GM19395 (cell line): Measurements from ENCODE around the gene PPP1R16B.
"Not testable (repeated sequence)": the region's sequence is repeated elsewhere in the genome, so short reads cannot be mapped to it uniquely, and the experiment has no call there.

Experiments used
- ATAC-seq: cut with Tn5 transposase; IDR thresholded peaks from one replicate; pipeline ENCODE4 v1.9.1; 2021; ENCODE audit warnings: mild to moderate bottlenecking, moderate library complexity; ENCODE audit not compliant: unreplicated experiment

The PPP1R16B gene

DNA sequence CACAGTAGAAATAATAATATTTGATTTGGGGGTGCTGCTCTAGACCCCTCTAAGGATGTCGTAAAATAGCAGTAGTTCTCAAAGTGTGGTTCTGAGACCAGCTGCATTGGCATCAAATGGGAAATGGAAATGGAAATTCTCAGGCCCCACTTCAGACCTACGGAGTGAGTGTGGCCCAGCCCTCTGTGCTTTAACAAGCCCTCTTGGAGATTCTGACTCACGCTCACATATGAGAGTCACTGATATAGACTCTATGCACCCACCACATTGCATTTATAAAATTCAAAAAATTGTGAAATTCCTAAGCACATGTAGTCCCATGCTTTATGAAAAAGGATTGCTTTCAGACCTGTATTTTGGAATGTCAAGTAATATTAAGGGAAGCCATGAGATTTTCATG, 14.2 kb upstream of the PPP1R16B start:
- ATAC-seq: no peak

DNA sequence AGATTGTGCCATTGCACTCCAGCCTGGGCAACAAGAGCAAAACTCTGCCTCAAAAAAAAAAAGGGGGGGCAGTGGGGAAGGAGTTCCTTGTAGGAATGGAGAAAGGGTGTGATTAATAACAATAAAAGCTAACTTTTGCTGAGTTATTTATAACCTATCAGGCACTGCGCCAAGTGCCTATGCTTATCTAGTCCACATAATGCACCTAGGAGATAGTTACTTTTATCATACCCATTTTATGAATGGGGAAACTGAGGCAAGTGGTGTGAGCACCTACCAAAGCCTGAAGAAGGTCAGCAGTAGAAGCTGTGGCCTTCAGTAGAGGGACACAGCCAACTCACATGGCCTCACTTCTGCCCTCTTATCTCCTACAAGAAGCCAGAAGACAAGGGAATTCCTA, 13.6 kb upstream of the PPP1R16B start:
- no peak for ATAC-seq

DNA sequence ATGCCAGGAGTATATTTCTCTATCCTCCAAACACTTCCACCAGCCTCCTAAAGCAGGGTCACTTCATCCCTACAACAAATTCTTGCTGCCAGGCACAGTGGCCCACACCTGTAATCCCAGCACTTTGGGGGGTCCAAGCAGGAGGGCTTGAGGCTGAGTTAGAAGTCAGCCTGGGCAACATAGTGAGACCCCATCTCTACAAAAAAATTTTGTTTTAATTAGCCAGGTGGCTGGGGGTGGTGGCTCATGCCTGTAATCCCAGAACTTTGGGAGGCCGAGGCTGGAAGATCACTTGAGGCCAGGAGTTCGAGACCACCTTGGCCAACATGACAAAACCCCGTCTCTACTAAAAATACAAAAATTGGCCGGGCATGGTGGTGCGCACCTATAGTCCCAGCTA, 11.4 kb upstream of the PPP1R16B start:
- not testable (repeated sequence) for ATAC-seq

DNA sequence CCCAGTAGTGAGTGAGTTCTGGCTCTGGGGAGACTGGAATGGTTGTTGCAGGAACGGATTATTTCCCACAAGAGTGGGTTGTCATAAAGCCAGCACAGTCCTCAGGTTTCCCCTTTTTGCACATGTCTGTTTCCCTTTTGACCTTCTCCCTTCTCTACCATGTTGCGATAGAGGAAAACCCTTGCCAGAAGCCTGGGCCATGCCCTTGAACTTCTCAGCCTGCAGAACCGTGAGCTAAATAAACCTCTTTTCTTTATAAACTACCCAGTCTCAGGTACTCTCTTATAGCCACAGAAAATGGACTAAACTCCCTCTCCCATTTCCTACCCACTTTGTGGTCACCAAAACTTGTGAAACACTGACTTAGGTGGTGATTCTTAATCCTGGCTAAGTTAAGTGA, 7.2 kb upstream of the PPP1R16B start:
- no peak for ATAC-seq

DNA sequence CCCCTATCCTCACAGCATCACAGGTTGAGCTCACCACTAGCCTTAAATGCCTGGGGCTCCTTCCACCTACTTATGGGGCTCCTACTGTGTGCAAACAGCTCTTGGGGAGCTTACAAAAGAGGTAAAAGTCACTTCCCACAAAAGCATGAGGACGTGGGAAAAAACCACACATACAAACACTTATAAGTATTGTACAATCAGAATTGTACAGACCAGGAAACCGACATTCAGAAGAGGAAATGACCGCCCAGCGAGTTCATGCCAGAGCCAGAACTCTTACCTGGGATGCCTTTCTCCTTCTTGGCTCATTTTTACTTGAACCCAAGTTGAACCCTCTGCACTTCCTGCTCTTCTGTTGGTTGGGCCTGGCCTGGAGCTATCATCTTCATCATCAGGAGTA, 6.3 kb upstream of the PPP1R16B start:
- ATAC-seq: no peak

DNA sequence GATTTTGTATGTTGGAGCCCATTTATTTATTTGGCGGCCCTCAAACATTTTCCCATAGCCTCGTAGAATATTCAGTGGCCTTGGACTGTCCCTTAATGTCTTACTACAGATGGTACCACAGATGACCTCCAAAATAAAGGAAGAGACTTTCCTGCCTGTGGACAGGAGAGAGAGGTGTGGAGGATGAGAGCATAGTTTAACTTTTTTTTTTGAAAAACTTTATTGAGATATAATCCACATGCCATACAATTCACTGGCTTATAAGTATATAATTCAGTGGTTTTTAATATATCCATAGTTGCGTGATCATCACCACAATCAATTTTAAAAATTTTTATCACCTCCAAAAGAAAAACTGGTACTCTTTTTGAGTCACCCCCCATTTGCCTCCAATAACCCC, 4.6 kb upstream of the PPP1R16B start:
- ATAC-seq: no peak

DNA sequence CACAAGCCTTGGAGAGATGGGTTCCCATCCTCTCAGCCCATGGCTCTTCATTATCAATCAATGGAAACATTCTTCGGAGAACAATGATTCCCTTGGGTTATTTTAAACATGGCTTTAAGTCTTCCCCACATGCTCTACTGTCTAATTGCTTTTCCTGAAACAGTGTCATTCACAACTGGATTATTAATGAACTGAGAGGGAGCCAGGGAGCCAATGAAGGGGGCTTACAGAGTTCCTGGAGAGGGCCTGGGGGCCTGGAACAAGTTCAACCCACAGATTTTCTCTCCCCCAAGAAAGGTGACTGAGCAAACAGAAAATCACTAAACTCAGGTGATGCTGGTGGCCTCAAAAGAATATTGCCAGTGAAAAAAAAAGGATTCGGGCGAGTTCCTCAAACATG, 1.3 kb upstream of the PPP1R16B start:
- no peak for ATAC-seq

DNA sequence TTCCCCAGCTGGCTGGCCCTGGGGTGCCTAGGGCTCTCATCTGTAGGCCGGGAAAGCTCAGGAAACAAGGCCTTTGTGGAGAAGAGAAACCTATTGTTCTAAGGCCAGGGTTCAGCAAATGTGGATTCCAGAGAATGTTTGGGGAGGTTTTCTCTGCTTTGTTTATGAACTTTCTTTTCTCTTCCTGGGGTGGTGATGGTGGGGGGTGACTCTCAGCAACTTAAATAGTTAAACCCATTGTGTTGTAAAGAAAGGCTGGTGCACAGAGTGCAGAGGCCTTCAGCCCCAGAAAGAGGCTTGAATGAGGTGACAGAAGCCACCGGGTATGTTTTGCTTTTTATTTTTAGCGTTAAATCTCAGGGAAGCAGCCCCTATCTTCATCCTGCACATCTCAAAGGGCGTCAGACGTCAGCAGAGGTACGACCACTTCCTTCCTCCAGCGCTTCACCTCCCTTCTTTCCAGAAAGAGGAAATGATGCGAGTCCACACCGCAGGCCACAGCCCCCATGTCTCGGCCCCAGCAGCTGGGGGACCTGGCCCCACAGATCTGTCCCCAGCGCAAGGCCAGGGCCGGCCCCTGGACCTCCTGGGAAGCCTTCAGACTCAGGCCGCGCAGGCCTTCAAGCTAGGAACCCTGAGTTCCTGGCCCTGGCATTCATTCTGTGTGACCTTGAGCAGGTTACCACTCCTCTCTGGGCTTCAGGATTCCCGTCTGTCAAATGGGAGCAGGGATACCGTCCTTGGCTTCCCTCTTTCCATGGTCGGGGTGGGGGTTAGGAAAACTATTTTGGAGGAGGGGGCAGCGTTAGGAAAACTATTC, 605 bp upstream of the PPP1R16B start:
- ATAC-seq: peak; percentile 45

DNA sequence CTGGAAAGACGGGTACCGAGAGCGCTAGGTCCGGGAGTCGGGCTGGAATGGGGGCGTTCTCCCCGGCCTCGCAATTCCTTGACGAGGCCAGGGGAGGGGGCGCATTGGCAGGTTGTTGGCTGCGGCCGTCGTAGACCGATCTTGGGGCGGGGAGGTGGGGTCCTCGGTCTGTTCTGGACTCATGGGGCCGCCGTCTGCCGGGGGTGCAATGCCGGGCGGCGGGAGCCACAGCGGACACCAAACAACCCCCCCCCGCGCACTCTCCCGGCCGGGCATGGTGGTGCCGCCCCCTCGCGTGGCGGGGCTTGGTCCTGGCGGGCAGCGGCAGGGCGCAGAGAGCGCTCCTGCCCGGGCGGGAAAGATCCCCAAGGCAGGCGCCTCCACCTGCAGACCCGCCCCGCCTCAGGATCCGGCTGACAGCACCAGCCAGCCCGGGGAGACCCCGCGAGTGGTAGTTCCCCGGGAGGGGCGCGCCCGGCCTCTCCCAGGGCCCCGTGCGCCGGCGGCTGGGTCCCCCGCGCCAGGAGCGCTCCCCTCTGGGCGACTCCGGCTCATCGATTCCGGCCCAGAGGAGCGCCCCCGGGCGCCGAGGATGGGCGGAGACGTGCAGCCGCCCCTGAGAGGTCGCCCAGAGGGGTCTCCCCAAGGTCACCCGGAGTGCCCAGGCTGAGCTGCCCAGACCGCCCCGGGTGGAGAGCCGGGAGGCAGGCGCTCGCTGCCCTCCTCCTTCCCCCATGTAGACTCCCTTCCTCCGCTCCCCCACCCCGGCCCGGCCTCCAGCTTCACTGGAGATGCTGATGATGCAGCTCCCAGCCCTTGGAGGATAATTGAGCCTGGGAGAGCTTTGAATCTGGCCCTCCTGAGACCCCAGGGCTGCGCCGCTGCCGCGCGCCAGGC, 709 bp downstream of the PPP1R16B start:
- ATAC-seq: no peak

DNA sequence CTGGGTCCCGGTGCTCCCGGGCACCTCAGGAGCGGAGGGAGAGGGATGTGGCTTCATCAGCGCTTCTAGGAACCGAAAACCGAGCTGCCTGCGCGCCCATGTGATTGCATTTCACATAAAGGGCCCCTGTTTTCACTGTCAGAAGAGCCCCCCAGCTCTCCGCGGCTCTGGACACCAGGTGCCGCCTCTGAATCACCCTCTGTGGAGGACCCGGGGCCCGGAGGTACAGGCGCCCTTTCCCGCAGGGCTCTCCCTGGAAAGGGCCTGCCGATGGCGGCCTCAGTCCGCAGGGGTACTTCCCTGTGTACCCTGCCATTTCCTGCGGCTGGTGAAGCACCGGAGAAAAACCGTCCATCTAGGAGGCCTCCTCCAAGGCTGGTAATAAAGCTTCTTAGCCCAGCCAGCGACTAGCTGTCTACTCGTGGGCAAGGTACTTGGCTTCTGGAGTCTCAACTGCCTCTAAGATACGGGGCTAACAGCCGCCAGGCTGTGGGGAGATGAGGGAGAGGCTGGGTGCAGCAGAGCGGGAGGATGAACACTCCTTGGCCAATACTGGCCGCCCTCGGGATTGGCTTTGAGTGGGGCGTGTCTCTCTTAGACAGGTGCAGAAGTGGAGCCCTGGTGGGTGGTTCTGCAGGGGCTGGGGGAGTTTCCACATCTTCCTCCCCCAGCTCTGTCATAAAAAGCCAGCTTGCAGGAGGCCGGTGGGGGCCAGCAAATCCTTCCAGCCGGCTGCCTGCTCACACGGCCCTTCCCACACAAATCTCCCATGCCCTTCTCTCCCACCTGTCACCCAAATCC, 1.6 kb downstream of the PPP1R16B start:
- ATAC-seq: no peak

DNA sequence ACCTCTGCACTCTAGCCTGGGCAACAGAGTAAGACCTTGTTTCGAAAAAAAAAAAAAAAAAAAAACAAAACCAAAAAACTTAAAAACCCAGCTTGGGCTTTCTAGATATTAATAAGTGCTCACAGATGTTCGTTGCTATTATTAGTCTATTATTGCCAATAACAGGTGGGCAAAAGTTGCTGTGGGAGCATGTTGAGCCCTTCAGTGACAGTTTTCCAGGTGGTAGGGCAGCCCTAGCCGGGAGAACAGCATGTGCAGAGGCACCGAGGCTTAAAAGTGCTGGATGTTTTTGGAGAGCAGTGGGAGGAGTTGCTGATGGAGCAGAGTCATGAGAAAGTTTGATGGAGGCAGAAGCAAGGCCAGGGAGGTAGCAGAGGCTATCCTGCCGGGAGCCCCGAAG, 4.4 kb downstream of the PPP1R16B start:
- peak; percentile 29 for ATAC-seq

DNA sequence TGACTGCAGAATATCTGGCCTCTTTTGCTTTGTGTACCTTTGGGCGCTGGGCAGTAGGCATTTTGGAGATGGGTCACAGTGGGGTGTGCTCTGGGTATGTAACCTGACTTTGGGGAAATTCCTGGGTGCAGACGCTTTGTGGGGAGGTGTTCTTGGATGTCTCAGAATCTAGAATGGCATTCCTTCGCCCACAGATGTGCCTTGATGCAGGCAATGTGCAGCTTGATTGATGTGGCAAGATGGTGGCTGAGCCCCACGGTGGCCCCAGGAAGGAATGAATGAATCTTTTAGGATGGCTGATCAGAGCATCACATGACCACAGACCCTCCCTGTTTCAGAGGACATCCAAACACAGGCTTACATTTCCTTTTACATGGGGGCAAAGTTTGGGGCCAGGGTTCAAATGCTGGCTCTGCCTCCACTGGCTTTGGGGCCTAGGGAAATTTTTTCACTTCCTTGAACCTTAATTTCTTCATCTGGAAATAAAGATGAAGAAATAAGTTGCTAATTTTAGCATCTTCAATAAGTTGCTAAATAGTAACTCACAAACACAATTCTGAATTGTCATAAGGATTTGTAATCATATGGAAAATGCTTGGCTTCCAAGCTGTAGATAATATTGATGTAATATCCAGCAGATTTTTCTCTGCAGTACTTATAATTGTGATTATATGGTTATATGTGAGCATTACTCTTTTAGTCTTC, 5.6 kb downstream of the PPP1R16B start:
- no peak for ATAC-seq

DNA sequence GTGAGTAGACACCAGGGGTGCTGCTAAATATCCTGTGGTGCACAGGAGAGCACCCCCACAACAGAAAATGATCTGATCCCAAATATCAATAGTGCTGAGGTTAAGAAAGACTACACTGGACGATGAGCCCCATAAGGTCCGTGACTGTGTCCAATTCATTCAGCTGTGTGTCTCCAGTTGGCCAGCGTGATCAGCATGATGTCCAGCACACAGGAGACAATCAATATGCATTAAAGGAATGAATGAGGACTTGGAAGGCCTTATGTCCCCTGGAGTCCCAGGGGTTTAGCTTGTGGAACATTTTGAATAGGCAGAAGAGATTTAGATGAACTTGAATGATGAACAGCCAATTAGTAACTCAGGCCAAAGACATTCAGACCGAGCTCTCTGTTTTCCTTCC, 6.3 kb downstream of the PPP1R16B start:
- no peak for ATAC-seq

DNA sequence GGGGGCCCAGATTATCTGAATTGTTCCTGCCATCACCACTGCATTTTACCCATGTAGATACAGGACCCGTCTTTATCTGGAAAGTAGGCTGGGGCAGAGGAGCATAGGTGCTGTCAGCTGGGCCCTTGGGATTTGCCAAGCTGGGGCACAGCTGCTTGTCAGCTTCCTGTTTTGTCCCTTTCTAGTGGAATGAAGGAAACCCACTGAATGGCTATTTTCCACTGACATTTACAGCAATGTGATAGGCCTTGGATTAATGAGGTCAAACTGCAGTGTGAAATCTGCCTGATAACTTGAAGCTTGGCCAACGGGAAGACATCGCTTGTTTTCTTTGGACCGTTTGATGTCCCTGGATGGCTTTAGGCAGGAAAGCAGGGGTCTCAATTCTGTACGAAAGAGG, 6.7 kb downstream of the PPP1R16B start:
- no peak for ATAC-seq

DNA sequence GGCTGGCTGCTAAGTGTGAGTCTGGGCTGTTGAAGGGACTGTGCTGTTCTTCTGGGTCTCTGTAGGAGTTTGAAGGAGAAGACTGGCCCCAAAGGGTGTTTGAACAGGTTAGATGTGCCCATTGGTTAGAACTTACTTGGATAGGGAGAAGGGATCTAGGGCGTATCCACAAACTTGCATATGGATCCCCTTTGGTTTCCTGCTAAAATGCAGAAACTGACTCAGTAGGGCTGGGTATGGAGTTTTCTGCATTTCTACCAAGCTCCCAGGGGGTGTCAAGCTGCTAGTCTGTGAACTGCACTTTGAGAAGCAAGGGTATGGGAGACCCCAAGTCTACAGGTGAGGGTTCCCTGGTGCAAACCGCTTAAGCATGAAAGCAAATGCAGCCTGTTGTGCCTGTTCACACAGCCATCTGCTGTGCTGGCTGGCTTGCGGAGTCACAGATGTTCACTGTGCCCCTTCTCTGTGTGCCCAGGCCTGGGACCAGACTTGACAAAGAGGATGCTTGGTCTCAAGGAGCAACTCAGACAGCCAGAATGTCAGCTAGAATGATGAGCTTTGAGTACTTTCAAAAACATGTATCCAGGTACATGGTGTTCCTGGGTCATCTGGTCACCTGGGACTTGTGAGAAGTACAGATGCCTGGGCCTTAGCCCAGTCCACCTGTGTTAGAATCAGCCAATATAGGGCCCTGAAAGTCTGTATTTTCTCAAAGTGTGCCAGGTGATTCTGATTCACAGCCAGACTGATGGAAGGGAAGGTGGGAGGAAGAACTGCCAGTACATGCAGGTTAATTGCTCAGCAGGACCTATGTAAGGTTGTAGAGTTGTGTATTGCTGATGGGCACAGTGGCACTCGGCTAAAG, 7.4 kb downstream of the PPP1R16B start:
- ATAC-seq: no peak

DNA sequence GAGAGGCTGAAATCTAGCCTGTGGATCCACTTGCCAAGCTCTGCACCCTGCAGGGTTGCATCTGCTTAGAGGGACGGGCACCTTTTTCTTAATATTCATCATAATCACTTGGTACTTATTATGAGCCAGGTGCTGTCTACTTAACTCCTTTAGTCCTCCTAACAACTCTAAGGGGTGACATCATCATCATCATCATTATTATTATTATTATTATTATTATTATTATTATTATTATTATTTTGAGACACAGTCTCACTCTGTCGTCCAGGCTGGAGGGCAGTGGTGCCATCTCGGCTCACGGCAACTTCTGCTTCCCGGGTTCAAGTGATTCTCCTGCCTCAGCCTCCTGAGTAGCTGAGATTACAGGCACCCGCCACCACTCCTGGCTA, 8.1 kb downstream of the PPP1R16B start:
- not testable (repeated sequence) for ATAC-seq

DNA sequence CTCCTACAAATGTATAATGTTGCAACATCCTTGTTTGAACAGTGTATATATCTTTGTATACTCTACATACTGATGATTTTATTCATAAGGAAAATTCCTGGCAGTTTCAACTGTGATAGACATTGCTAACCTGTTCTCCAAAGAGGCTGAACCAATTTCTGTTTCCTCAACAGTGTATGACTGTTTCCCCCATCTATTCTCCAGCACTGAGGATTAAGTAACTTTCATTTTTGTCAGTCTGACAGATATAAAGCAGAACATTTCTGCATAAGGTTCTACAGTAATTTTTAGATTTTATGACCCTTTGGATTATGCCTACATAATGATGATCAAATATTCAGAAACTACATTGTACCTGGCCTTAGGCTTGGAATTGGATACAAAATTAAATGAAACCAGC, 9.9 kb downstream of the PPP1R16B start:
- ATAC-seq: no peak

DNA sequence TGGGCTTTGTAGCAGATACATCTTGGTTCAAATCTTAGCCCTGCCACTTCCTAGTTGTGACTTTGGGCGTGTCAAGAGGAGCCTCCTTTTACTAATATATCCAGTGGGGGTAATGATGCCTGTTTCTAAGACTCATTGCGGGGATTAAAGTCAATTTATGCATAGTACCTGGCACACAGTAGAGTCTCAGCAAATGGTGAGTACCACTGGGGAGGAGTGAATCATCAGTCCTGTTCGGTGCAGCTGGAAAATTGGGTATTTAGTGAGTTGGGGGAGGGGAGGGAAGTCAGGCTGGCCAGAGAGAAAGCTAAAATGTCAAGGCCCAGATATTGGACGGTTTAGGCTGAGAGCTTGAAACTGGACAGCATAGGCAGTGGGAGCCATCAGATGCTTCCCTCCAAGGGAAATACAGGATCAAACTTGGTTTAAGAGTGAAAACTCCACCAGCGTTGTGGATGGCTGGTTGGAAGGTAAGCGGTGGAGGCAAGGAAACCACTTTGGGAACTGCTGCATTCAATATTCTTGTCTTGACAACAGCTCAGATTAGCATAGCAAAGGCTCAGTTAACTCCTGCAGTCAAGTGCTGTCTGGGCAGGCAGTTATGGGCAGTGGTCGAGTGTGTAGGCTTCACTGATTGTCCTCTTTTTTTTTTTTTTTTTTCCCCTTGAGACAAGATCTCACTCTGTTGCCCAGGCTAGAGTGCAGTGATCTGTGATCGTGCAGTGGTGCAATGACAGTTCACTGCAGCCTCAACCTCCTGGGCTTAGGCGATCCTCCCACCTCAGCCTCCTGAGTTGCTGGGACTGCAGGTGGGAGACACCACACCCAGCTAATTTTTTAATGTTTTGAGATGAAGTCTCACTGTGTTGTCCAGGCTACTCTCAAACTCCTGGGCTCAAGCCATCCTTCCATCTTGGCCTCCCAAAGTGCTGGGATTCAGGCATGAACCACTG, 12.9 kb downstream of the PPP1R16B start:
- no peak for ATAC-seq

DNA sequence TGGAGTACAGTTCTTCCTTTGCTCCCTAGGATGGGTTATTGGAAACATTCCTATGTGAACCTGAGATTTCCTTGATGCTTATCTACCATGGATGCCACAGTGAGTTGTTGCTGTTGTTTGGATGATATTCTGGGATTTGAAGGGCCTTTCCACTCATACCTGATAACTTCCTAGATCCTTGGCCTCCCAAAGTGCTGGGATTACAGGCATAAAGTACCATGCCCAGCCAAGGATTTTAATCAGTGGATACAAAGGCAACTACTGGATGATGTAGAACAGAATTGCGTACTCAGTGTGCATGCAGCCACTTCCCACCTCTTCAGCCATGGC, 20.0 kb downstream of the PPP1R16B start:
- ATAC-seq: no peak
